T-helper 2 cell treated with Interferon-gamma antibody and Interleukin-4, amounts not matched to agents 100 ng/mL and 5 ng/mL, for 36 hours (primary cell): ENCODE data around the gene NT5C1B. TPM values are rescaled to one million over a fixed set of nuclear protein-coding genes. Genes with fewer than 3 reads are reported as not detected.

ENCODE experiments used
- intact Hi-C: fragments of 100-400 bp; cut with micrococcal nuclease; formaldehyde crosslinking; loops from one replicate; pipeline ENCODE4 v1.15.1; 2023
- total RNA-seq: library from RNA; stranded (reverse); gene quantifications from 2 replicates; pipeline ENCODE4 v1.2.3, GENCODE V29; 2022

NT5C1B gene
- total RNA-seq, 1 donor from 2014 or later: not detected

DNA sequence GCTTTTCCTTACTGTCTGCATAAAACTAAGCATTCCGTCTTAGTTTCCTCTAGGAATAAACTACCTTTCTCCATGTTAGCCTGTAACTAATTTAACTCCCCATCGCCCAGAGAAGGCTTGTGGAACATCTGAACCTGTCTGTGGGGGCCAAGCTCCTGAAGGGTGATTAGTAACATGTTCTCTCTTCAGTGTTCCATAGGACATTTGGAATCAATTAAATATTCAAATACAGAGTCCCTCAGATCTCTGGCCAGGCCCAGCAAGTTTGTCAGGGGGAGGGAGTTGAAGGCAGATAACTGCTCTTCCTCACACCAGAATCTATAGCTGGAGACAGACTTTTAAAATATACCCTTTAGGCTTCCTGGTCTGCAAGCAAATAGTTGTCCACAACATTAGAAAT, 37.7 kb downstream of the NT5C1B start:
- intact Hi-C loops: no loop called here

DNA sequence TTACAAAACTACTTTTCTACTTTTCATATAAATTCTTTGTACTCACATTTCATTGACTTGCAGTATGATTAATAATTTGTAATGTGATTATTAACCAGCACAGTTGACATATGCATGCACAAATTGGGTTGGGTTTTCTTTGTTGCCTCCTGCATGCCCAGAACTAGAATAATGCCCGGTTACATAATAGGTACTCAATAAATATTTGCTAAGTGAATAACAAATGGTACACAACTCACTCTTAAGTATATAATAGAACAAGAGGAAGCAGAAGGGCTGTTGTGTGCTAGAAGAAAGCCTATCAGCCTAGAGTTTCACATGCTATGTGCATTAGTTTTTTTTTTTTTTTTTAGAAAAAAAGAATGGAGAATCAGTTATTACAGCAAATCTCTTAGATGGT, 38.2 kb downstream of the NT5C1B start:
- intact Hi-C loops: no loop called here

DNA sequence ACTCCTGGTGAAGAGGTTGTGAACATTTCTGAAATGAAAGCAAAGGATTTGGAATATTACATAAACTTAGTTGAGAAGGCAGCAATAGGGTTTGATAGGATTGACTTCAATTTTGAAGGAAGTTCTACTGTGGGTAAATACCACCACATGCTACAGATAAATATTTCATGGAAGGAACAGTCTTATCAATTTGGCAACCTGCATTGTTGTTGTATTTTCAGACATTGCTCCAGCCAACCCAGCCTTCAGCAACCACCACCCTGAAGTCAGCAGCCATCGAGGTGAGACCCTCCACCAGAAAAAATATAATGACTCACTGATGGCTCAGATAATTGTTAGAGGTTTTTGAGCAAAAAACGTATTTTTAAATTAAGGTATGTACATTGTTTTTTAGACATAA, 38.9 kb downstream of the NT5C1B start:
- intact Hi-C loops: no loop called here

DNA sequence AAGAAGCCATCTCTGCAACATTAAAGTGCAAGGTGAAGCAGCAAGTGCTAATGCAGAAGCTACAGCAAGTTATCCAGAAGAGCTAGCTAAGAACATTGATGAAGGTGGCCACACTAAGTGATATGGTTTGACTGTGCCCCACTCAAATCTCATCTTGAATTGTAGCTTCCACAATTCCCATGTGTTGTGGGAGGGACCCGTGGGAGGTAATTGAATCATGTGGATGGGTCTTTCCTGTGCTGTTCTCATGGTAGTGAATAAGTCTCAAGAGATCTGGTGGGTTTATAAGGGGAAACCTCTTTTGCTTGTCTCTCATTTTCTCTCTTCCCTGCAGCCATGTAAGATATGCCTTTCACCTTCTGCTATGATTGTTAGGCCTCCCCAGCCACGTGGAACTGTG, 40.3 kb downstream of the NT5C1B start:
- intact Hi-C loops: no loop called here

DNA sequence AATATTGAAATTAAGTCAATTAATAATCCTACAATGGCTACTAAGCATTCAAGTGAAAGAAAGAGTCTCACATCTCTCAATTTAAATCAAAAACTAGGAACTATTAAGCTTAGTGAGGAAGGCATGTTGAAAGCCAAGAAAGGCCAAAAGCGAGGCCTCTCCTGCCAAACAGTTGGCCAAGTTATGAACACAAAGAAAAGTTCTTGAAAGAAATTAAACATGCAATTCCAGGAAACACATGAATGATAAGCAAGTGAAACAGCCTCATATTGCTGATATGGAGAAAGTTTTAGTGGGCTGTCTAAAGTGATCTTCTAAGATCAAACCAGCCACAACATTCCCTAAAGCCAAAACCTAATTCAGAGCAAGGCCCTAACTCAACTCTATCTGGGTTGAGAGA, 40.7 kb downstream of the NT5C1B start:
- intact Hi-C loops: no loop called here

DNA sequence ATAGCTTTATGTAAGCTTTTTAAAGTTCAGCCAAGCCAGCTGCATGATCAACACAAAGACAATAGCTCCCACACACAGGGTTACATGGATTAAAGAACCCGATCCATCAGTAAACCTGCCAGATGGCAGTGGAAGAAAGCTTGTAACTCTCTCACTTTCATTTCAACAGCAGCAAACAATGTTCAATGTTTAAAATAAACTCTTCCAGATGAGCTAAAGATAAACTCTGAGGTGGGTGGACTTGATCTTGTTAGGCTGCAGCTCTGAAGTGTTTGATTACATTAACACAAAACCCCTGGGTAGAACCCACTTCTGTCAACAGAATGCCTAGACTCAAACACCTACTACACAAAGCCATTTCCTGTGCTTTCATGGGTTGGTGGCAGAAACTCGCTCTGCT, 42.8 kb downstream of the NT5C1B start:
- intact Hi-C loops: no loop called here

DNA sequence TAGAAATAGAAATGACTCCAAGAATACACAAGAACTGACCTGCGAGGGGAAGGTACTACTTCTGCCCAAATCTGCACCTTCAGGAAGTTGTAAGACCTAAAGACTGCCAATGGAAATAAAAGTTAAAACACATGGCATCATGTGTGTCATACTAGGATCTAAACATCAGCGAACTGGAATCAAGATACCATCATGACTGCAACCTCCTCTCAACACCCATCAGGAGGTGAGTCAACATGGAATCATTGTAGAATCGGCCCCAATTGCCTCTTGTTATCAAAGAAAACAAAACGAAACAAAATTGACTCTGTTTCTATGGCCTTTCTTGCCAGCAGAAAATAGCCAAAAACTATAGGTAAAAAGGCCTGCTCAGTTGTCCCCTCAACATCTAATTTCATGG, 44.0 kb downstream of the NT5C1B start:
- intact Hi-C loops: no loop called here

DNA sequence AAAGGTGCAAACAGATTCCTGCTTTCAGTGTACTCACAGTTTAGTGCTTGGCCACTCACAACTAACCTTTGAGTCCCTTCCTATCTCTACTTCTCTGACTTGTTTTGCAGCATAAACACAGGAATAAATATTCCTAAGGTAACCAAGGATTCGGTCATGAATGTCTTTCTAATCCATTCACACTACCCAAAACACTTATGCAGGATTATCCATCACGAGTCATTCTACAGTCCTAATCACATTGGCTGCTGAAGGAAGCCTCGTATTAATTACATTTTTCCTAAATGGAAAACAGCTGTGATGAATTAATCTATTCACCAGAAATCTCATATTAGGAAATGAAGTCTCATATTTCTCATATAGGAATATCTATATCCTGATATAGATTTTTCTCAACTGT, 45.2 kb downstream of the NT5C1B start:
- intact Hi-C loops: no loop called here

DNA sequence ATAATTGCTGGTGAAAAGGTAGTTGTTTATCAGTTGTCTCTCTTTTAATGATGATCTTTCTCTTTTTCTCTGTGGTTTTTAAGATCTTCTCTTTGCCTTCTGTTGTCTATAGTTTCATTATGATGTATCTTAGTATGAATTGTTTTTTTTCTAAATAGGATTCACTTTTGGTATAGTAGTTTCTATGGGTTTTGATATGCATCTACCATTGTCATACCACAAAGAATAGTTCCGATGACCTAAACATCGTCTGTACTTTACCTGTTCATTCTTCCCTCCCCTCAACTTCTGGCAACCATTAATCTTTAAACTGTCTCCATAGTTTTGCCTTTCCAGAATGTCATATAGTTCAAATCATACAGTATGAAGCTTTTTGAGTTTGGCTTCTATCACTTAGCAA, 48.5 kb downstream of the NT5C1B start:
- intact Hi-C loops: no loop called here

DNA sequence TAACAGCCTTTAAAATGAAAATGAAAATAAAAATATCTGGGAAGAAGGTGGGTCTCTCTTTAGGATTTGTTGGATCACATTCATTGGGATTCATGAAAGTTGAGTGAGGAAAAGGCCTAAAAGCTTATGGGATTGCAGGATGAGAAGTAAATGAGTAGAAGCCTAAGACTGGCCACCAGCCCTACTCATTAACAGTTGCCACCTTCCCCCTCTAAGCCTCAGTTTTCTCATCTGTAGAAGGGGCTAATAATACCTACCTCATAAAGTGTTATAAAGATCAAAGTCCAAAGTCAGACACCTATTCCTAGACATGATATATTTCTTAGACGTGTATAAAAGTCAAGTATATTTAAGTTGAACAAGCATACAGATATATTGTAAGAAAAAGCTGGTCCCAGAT, 52.7 kb downstream of the NT5C1B start:
- intact Hi-C loops: no loop called here

DNA sequence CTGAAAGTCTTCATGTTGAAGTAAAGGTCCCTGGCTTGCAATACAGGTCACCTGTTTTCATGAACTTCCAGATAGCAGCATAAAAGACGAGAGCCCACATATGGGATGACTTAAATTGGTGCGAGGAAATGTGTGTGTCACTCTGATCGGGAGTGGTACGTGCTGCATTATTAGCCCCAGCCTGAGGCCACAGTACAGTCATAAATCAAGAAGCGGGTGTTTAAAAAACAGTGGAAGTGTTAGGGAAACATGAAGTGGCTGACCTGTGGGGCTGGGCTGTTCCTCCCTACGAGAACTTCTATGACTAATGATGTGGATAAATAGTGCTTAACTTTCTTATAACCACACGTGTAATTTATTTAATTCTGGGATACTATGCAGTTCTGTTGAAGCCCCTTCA, 53.3 kb downstream of the NT5C1B start:
- intact Hi-C loops: no loop called here

DNA sequence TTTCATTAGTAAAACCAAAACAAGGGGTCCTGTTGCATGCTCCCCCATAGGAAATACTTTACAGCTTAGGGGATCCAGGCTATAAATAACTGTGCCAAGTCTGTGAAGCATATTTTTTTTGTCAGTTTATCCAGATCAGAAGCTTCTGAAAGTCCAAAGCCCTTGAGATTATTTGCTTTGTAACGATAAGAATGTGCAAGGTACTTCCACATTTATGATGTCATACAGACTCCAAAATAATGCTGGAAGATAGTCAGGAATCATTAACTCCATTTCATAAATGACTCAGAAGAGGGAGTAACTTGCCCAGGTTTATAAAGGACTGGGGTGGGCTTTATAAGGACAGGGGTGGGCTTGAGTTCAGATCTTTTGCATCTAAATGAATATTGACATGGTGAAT, 58.2 kb downstream of the NT5C1B start:
- intact Hi-C loops: no loop called here

DNA sequence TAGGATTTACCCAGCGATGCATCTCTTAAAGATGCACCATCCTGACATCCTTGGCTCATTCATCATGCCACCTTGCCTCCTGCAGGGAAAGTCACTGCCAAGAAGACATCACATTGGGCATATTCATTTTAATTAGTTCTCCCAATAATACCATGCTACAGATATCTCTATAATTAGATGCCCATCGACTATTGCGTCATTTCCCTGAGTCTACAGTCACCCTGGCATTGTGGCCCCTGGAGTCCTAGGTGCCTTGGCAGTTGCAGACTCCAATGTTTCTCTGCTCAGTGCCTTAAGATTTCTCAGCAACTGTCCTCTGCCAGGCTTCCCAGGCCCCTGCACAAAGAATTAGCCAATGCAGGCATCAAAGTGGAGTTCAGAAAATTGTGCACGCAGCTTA, 61.5 kb downstream of the NT5C1B start:
- intact Hi-C loops: no loop called here

DNA sequence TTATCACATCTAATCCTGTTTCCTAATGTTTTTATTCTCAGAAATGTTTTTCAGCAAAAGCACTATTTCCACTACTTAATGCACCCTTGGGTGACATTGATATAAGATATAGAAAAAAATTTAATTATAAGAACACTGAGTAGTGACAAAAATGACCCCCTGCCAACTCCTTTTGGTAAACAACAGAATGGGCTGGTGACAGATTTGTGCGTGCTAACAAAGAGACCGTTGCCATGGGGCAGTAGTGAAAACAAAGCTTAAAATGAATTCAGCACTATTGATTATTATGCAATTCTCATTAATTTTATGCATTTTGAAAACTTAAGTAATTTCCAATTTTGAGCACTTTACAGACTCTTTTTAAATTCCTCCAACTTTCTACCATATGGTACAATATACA, 62.0 kb downstream of the NT5C1B start:
- intact Hi-C loops: no loop called here

DNA sequence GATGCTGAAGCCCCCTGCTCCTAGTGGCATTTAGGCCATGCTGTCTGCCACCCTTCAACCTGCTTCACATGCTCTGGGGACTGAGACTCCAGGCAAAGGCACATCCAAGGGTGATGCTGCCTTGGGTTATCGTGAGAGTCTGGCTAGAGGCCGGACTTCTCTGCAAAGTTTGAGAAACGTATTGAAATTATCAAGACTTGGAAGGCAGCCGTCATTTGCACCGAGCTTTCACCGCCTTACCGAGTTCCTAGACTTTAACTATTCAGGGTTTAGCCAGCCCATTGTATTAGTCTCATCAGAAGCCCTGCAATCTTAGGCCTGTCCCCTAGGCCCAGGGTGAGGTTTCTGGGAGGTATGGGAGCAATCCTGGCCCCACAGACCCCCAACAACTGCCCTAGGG, 62.9 kb downstream of the NT5C1B start:
- intact Hi-C loops: no loop called here

DNA sequence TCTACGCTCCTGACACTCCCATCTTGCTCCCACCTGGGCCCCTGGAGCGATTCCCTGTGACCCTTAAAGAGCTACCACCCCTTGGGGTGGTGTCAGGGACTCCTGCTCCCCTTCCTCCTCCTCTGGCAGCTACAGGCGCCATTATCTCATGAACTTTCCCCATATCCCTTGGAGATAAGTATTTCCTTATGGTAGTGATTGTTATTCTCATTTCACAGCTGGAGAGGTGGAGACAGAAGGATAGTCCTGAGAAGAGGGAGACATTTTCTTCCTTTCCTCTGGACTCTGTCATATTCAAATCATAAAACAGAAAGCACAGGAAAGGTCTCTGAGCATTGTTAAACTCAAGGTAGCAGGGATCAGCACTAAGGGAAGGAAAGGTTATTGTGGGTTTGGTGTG, 63.5 kb downstream of the NT5C1B start:
- intact Hi-C loops: no loop called here

DNA sequence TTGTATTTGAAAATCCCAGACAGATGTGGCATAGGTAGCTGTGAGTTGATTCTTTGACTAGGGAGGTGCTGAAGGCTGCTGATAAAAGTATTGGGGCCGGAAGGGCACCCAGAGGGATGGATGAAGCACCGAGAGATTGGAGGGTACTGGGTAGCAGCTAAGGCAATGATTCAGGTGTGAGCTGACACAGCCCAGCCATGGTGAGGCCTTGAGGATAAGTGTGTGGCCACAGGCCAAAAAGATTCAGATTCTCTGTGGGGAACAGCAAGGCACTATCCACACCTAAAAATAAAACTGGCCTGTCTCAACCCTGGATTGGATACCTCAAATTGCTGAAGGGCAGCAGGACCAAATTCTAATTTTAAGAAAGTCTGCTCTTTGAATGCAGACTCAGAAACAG, 64.1 kb downstream of the NT5C1B start:
- intact Hi-C loops: no loop called here

DNA sequence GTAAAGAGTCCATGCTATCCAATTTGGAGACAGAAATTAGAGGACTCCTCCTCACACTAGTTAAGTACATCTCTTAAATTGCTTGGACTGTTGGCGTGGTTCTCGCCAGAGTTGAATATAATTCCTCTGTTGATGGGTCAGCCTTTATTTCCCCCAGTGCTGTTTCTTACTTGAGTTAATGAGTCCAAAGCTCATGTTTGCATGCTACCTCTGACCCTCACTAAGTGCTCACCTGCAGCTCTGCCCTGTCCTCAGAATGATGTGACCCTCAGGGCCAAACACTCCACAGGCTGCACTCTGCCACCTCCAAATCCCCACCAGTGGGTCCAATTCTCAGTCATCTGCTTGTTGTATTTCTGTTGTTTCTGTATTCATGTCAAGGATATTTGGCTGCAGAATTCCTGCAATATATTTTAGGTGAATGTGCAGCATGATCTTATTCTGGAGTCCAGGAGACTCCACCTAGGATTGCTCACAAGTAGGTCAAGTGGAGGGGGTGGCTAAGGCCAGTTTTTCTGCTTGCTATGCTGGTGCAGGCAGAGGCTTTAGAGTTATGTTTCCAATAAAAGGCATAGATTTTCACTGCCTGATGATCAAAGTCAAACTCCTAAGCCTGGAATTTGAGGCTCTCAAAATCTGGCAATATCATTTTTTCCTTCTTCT, 66.8 kb downstream of the NT5C1B start:
- intact Hi-C loops: loop anchor here (5.0 kb wide), 1 partner anchor 220 kb away; no protein-coding TSS in a partner anchor

DNA sequence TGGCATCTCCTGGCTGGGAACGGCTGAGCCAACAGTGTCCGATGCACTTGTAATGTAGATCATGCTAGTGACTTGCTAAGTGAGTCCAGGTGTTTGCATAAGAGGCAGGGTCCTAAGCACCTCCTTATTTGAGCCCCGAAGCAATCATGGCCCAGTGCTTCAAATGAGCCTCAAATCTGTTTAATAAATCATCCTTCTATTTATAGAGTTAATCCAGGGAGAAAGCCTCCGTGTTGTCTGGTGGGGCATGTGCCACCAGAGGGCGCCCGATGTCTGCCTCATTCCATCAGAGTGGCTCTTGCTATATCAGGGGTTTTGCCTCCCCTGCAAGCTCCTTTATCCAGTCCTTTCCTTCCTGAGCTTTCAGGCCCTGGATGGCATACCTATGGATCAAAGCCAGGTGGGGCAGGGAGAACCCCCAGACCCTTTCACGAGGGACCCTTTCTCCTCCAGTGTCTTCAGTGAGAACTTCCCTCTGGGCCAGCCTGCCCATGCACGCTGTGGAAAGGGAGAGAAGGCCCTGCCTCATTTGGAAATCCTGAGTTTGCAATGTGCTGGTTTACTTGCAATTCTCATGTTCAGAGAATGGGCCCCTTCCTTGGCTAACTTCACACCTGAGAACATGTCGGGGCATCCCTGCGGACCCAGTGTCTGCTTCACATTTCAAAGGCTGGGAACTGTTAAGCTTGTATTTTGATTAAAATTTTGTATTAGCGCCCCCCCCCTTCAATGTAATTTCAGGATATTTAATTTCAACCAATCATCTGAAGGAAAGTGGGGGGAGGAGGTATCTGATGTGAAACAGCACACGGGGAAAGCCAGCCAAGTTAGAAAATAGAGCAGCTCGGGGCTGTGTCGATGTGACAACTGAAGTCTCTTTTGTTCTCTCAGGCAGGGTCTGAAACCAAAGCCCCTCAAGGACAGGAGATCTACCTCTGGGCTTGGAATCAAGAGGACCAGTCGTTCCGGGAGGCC, 68.6 kb downstream of the NT5C1B start:
- intact Hi-C loops: loop anchor here (1.0 to 5.0 kb wide), 4 partner anchors 40 to 1343 kb away; partner anchors contain the start of gene RDH14

DNA sequence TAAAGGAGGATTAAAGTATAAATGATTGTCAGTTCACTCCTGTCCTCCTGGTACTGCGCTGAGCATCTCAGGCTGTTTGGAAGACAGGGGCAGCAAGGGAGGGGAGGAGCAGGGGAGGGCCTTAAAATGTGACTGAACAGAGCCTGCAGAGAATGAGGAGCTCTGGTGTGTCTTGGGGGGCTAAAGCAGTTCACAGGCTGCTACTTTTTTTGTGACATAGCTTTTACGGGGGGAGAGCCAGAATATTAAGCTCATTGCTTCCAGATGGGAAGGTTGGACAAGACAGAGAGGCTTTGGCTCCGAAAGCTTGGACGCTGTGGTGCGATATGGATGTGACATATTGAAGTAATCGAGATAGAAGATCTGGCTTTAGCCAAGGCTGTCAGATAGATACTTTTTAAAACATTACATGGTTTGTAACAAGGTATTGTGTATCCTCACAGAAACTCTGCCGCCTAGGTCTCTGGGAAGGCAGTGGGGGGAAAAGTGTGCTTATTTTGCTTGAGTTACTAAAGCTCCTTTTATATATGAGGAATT, 69.4 kb downstream of the NT5C1B start:
- intact Hi-C loops: loop anchor here (1.0 to 5.0 kb wide), 4 partner anchors 40 to 1343 kb away; partner anchors contain the start of gene RDH14

DNA sequence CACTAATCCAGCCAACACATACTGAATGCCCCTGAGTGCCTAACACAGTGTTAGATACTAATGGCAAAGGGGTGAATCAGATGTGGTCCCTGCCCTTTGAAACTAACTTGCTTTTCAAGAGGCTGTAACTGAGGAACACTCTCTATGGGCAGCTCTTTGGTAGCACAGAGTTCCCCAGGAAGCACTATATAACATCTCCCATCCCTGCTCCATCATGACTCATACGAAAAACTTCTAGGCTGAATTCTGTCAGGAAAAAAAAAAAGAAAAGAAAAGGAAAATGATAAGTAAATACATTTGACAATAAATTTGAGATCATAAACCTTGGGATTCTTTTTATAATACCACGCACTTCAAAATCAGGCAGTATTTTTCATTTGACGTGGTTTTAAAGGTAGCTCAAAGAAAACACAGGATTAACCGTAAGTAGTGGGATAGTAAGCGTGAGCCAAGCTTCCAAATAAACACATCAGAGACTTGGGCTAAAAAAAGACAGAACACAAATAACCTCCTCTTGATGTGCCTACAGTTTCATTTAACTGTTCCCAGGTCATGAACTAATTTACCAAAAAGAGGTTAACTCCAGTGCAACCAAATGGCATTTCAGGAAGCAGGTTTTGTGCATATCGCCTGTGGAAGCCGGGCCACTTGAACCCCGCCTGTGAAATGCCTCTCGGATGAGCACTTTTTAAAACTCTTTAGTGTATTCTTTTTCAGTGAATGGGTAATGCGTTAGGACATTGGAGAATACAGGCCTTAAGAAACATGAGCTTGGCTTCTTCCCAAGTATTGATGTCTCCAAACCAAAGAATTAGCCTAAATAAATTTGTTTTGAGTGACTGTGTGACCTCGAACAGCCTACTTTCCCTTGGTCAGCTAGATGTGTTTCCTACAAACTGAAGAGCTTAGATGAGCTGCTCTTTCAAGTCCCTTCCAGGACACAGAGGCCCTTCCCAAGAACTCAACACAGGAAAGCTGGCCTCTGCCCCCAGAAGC, 71.0 kb downstream of the NT5C1B start:
- intact Hi-C loops: no loop called here
